ENCODE results near the gene SRGAP2B. TPM values are rescaled to one million over a fixed set of nuclear protein-coding genes. Genes with fewer than 3 reads are reported as not detected.

The SRGAP2B gene
- 15.1 to 21.7 TPM (median 20.6 TPM) in 5 replicates for total RNA-seq (2022; extraction: Qiagen RNA extraction; ENCODE audit: low read depth)

DNA sequence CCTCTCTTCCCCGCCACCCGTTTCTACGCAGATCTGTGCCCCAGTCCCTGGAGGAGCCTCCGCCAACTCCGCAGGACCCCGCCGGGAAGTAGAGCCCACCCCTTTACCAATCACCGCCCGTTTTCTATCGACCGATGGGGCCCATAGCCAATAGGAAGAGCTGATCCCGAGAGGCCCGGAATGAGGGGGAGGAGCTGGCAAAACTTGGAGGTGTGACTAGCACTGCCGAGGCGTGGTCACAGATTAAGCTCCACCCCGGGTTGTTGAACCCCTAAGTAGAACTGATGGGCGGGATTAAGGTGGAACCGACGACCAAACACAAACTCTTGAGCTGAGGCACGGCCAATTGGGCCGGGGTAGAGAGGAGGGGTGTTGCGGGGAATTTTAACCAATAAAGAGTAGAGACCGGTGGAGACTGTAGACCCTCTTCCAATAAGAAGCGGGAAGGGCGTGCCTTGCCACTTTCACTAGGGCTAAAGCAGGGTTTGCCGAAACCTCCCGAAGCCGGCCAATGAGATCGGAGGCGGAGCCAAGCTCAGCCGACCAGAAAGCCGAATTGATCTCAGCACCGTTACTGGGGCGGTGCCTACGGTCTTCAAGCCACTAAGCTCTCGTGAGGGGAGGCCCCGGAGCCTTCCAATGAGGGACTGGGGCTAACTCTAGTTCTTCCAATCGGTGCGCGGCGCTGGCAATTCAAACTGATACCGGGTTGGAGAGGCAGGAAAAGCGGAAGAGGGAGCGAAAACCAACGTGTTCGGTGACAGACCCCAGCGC lies at the start of gene SRGAP2B, which contains the start of gene FAM72D:
Gene SRGAP2B (minus strand): TSS at position 45 of the 774 bp plus-strand sequence. CDS start 2,427 bp downstream, outside the sequence.
Gene FAM72D (plus strand): TSS at position 691 of the 774 bp plus-strand sequence. CDS start 874 bp downstream, outside the sequence.

Other genes with a start within 250 kb of the SRGAP2B start
- 5.3 to 7.8 TPM (median 7.0 TPM) in 5 replicates for gene FAM72D, start 646 bp upstream of the SRGAP2B start, total RNA-seq (2022; extraction: Qiagen RNA extraction; ENCODE audit: low read depth)
- gene PPIAL4D, start 146.8 kb upstream of the SRGAP2B start, total RNA-seq (2022; extraction: Qiagen RNA extraction; ENCODE audit: low read depth), result not detected in 5 replicates